ENCODE measurements around the gene THAP2.
"Not testable (repeated sequence)": the region's sequence is repeated elsewhere in the genome, so short reads cannot be mapped to it uniquely, and the experiment has no call there.

Gene THAP2

DNA sequence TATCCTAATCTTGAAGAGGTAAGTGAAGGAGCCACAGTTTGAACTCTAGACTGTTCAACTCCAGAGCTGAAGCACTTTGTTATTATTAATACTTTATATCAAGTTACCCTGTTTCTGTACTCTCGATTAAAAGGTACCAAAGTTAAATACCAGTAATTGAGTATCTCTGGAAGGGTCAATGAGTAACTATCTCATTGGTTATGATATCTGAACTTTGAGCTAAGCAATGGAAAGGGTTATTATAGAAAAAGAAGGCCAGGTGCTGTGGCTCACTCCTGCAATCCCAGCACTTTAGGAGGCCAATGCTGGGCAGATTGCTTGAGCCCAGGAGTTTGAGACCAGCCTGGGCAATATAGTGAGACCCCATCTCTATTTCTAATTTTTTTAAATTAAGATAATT is 31.7 kb downstream of the THAP2 start:
- CTCF ChIA-PET, result interaction anchor here (1.3 kb wide), 1 partner anchor 10 kb away, joined by 4 read pairs; the partner anchor contains the start of gene TMEM19
- TF ChIP-seq, protein P1, sequence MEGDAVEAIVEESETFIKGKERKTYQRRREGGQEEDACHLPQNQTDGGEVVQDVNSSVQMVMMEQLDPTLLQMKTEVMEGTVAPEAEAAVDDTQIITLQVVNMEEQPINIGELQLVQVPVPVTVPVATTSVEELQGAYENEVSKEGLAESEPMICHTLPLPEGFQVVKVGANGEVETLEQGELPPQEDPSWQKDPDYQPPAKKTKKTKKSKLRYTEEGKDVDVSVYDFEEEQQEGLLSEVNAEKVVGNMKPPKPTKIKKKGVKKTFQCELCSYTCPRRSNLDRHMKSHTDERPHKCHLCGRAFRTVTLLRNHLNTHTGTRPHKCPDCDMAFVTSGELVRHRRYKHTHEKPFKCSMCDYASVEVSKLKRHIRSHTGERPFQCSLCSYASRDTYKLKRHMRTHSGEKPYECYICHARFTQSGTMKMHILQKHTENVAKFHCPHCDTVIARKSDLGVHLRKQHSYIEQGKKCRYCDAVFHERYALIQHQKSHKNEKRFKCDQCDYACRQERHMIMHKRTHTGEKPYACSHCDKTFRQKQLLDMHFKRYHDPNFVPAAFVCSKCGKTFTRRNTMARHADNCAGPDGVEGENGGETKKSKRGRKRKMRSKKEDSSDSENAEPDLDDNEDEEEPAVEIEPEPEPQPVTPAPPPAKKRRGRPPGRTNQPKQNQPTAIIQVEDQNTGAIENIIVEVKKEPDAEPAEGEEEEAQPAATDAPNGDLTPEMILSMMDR (IDR thresholded peaks at IDR 0.05; ENCODE audit: insufficient read depth, low read length, missing control alignments), result no peak
- H3K4me3 ChIP-seq (ENCODE audit: low read depth, low read length), result no peak overlapping the region
- POLR2A ChIA-PET, result no interaction called here
- no peak for DNase-seq (ENCODE audit: low read depth, low spot score)

DNA sequence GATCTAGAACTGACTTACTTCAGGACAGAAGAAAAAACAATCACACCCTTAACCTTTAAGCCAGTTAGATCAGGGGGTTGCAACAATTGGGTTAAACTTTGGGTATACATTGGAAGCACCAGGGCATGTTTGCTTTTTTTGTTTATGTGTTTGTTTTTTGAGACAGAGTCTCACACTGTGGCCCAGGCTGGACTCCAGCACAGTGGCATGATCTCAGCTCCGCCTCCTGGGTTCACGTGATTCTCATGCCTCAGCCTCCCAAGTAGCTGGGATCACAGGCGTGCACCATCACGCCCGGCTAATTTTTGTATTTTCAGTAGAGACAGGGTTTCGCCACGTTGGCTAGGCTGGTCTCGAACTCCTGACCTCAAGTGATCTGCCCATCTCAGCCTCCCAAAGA is 38.1 kb downstream of the THAP2 start:
- CTCF ChIA-PET, result interaction anchor here (2.2 kb wide), 1 partner anchor 15 kb away, joined by 10 read pairs; no protein-coding TSS in a partner anchor
- DNase-seq (ENCODE audit: low read depth, low spot score); POLR2A ChIA-PET; H3K4me3 ChIP-seq (ENCODE audit: low read depth, low read length): not testable (repeated sequence)

DNA sequence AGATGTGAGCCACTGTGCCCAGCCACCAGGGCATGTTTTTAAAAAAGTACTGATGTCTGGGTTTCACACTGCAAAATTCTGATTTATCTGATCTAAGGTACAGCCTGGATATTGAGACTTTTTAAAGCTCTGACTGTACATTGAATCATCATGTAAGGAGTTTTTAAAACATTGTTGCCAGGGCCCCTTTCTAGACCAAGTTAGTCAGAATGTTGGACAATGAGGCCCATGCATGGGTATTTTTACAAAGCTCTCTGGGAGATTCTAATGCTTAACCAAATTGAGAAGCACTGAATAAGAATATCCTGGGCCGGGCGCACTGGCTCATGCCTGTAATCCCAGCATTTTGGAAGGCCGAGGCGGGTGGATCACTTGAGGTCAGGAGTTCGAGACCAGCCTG is 38.5 kb downstream of the THAP2 start:
- ChIA-PET CTCF (interaction anchor here (2.2 kb wide), 1 partner anchor 16 kb away, joined by 10 read pairs; no protein-coding TSS in a partner anchor), POLR2A (no interaction called here)
- no peak for DNase-seq (ENCODE audit: low read depth, low spot score)
- TF ChIP-seq, protein P1 (IDR thresholded peaks at IDR 0.05; ENCODE audit: insufficient read depth, low read length, missing control alignments), result no peak
- H3K4me3 ChIP-seq (ENCODE audit: low read depth, low read length), result no peak overlapping the region

DNA sequence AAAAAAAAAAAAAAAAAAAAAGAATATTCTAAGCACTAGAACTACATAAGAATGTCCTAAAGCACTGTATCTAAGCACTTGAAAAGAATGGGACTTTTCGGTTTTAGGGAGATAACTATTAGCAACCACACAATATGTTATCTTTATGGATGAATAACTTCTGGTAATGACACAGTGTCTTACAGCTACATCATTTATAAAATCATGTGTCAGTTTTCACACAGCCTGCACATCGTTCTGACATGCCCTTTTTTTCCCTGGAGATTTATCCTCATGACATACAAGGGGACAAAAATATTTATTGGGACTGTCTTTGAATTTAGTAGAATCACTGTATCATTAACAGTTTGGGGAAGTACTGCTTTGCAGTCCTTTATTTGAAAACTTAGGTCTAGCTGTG is 39.1 kb downstream of the THAP2 start:
- POLR2A ChIA-PET, result no interaction called here
- CTCF ChIA-PET, result interaction anchor here (1.4 to 2.2 kb wide), 2 partner anchors 16 to 44 kb away, joined by 10 to 11 read pairs; no protein-coding TSS in a partner anchor
- H3K4me3 ChIP-seq (ENCODE audit: low read depth, low read length), result no peak overlapping the region
- TF ChIP-seq, protein P1 (IDR thresholded peaks at IDR 0.05; ENCODE audit: insufficient read depth, low read length, missing control alignments), result no peak
- DNase-seq (ENCODE audit: low read depth, low spot score), result no peak

DNA sequence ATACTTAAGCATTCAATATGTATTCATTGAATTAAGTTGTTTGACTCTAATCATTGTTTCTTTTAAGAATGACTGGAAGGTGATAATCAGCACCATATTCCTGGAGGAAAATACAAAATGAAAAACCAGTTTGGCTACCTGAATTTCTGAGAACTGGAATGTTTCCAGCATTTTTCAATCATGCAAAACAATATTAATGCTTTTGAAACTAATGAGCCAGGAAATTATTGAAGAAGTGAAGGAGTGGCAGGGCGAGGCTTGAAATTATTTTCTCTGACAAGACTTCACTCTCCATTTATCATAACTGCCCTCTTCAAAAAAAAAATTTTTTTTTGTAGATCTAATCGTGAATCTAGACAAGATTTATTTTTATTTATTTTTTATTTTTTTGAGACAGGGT is 40.8 kb downstream of the THAP2 start:
- DNase-seq (ENCODE audit: low read depth, low spot score), result no peak
- CTCF ChIA-PET, result interaction anchor here (1.5 kb wide), 1 partner anchor 42 kb away, joined by 6 read pairs; no protein-coding TSS in a partner anchor
- POLR2A ChIA-PET, result no interaction called here
- no peak overlapping the region for H3K4me3 ChIP-seq (ENCODE audit: low read depth, low read length)
- TF ChIP-seq, protein P1 (IDR thresholded peaks at IDR 0.05; ENCODE audit: insufficient read depth, low read length, missing control alignments), result no peak

DNA sequence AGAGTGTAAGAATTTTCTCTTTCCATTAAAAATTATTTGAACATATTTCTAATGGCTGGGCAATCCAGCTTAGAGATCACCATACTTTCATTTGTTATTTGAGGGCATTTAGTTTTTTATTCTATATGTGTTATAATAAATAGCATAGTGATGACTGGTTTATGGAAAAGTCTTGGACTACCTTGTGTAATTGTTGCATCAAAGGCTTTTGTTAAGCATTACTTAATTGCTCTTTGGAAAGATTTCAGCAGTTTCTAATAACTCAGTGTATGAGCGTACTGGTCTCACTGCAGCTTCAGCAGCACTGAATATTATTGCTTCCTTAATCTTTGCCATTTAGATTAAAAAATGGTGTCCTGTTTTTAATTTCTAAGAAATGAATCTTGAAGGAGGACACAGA is 44.6 kb downstream of the THAP2 start:
- CTCF ChIA-PET, result interaction anchor here (1.3 to 2.0 kb wide), 2 partner anchors 22 to 38 kb away, joined by 7 to 10 read pairs; partner anchors contain the start of gene TMEM19
- POLR2A ChIA-PET, result no interaction called here
- TF ChIP-seq, protein P1 (IDR thresholded peaks at IDR 0.05; ENCODE audit: insufficient read depth, low read length, missing control alignments), result no peak
- no peak overlapping the region for H3K4me3 ChIP-seq (ENCODE audit: low read depth, low read length)
- DNase-seq (ENCODE audit: low read depth, low spot score), result no peak
